GM12878 (cell line): Measurements from ENCODE around the gene RARA. TPM values are rescaled to one million over a fixed set of nuclear protein-coding genes. Genes with fewer than 3 reads are reported as not detected.

Source experiments
- NR2C2 ChIP-seq: IDR thresholded peaks from 2 replicates; pipeline ENCODE4 v1.6.1; 2011; ENCODE audit warnings: borderline replicate concordance, low read depth; ENCODE audit not compliant: control insufficient read depth, insufficient read length
- POLR2AphosphoS5 ChIP-seq: IDR thresholded peaks from 2 replicates; pipeline ENCODE4 v1.6.1; 2011; ENCODE audit warnings: mild to moderate bottlenecking, low read length, inconsistent platforms
- SMC3 ChIP-seq: IDR thresholded peaks from 2 replicates; pipeline ENCODE4 v1.6.1; 2011; ENCODE audit warnings: low read length, improper control_type of control experiment, borderline replicate concordance
- polyA plus RNA-seq, 11 experiments: library from polyadenylated mRNA; depleted of rRNA in 4 of 11; unstranded in 6 of 11; stranded (reverse) in 5 of 11; fragments of >200 nt; fragmentation: Nextera tagmentation in 4 of 11; fragmentation: Illumina TruSeq in 1 of 11; extraction: Ambion mirVana in 4 of 11; extraction: Trizol in 1 of 11; gene quantifications; 1 replicate in 1 of 11; 2 replicates in 10 of 11; pipeline versions ENCODE4 v1.2.1 to v1.2.3, GENCODE V29; 2011 to 2016; ENCODE audit warnings: inconsistent platforms in 2 of 11, missing spikeins in 2 of 11, low read depth in 1 of 11
- total RNA-seq, 4 experiments: library from RNA; depleted of rRNA in 3 of 4; stranded (reverse); fragments of >200 nt in 3 of 4; fragmentation: Illumina TruSeq in 1 of 4; extraction: Trizol in 1 of 4; gene quantifications; 2 replicates each; pipeline versions ENCODE4 v1.2.1 to v1.2.3, GENCODE V29; 2013 to 2021
- TF ChIP-seq, protein P1 (sequence below): fragments of 450-650 bp; IDR thresholded peaks from 2 replicates; pipeline ENCODE4 v1.6.1; 2017; ENCODE audit warnings: antibody characterized with exemption, mild to moderate bottlenecking, moderate library complexity
- TF ChIP-seq, protein P2 (sequence below): fragments of 150-350 bp; IDR thresholded peaks from 2 replicates; pipeline ENCODE4 v1.6.1; 2016; ENCODE audit warnings: low read depth, low read length
- TF ChIP-seq, protein P3 (sequence below): IDR thresholded peaks from 2 replicates; pipeline ENCODE4 v1.6.1; 2012; ENCODE audit warnings: low read depth, low read length, improper control_type of control experiment

Gene RARA
- total and polyA plus RNA-seq, 10 of the 15 experiments (the other 5 are each of a cell fraction or from before 2014, with no cell fraction given) = 0.13 to 33.6 (median 13.6) TPM

DNA sequence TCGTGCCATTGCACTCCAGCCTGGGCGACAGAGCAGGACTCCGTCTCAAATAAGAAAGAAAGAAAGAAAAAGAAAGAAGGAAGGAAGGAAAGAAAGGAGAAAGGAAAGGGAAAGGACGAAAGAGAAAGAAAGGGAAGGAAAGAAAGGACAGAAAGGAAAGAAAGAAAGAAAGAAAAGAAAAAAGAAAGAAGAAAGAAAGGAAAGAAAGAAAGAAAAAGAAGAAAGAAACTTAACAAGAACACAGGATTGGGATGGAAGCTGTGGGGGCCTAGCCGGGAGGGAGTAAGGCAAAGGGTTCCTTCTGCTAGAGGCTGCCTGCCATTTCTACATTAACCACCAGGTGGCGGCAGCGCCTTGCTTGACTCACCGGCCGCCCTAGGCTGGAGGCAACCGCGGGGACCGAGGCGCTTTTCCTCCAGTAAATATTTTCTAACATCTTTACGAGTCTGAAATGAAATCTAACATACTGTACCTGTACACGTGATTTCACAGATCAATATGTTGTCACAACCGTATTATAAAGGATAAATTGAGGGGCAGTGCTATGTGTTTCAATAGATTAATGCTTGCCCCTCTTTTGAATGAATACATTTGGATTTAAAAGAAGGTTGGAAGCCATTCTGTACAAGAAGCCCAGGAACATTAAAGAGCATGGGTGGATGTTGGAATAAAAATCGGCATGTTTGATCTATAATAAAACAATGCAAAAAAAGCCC lies 49.5 kb downstream of the RARA start (continued):
- TF ChIP-seq, protein P1, sequence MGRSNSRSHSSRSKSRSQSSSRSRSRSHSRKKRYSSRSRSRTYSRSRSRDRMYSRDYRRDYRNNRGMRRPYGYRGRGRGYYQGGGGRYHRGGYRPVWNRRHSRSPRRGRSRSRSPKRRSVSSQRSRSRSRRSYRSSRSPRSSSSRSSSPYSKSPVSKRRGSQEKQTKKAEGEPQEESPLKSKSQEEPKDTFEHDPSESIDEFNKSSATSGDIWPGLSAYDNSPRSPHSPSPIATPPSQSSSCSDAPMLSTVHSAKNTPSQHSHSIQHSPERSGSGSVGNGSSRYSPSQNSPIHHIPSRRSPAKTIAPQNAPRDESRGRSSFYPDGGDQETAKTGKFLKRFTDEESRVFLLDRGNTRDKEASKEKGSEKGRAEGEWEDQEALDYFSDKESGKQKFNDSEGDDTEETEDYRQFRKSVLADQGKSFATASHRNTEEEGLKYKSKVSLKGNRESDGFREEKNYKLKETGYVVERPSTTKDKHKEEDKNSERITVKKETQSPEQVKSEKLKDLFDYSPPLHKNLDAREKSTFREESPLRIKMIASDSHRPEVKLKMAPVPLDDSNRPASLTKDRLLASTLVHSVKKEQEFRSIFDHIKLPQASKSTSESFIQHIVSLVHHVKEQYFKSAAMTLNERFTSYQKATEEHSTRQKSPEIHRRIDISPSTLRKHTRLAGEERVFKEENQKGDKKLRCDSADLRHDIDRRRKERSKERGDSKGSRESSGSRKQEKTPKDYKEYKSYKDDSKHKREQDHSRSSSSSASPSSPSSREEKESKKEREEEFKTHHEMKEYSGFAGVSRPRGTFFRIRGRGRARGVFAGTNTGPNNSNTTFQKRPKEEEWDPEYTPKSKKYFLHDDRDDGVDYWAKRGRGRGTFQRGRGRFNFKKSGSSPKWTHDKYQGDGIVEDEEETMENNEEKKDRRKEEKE = no peak
- TF ChIP-seq, protein P2, sequence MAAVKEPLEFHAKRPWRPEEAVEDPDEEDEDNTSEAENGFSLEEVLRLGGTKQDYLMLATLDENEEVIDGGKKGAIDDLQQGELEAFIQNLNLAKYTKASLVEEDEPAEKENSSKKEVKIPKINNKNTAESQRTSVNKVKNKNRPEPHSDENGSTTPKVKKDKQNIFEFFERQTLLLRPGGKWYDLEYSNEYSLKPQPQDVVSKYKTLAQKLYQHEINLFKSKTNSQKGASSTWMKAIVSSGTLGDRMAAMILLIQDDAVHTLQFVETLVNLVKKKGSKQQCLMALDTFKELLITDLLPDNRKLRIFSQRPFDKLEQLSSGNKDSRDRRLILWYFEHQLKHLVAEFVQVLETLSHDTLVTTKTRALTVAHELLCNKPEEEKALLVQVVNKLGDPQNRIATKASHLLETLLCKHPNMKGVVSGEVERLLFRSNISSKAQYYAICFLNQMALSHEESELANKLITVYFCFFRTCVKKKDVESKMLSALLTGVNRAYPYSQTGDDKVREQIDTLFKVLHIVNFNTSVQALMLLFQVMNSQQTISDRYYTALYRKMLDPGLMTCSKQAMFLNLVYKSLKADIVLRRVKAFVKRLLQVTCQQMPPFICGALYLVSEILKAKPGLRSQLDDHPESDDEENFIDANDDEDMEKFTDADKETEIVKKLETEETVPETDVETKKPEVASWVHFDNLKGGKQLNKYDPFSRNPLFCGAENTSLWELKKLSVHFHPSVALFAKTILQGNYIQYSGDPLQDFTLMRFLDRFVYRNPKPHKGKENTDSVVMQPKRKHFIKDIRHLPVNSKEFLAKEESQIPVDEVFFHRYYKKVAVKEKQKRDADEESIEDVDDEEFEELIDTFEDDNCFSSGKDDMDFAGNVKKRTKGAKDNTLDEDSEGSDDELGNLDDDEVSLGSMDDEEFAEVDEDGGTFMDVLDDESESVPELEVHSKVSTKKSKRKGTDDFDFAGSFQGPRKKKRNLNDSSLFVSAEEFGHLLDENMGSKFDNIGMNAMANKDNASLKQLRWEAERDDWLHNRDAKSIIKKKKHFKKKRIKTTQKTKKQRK = no peak
- TF ChIP-seq POLR2AphosphoS5 (no peak), NR2C2 (no peak), SMC3 (peak; percentile 95)
- TF ChIP-seq, protein P3, sequence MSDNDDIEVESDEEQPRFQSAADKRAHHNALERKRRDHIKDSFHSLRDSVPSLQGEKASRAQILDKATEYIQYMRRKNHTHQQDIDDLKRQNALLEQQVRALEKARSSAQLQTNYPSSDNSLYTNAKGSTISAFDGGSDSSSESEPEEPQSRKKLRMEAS = no peak
